HFF-Myc (cell line): Measurements from ENCODE around the gene TMEM52.

Experiments used
- DNase-seq: peaks from one replicate; pipeline ENCODE4 v3.0.0-alpha.2; 2011; ENCODE audit warnings: low read depth; ENCODE audit errors: extremely low read depth
- H3K4me3 ChIP-seq: replicated peaks from 2 replicates; pipeline ENCODE4 v1.5.1; 2011; ENCODE audit warnings: low read depth, mild to moderate bottlenecking, control low read depth, low read length
- TF ChIP-seq, protein P1 (sequence below): IDR thresholded peaks from 2 replicates; pipeline ENCODE4 v1.5.1; 2012; ENCODE audit warnings: mild to moderate bottlenecking, low read depth, low read length, control low read depth; ENCODE audit errors: missing control alignments

TMEM52 gene

DNA sequence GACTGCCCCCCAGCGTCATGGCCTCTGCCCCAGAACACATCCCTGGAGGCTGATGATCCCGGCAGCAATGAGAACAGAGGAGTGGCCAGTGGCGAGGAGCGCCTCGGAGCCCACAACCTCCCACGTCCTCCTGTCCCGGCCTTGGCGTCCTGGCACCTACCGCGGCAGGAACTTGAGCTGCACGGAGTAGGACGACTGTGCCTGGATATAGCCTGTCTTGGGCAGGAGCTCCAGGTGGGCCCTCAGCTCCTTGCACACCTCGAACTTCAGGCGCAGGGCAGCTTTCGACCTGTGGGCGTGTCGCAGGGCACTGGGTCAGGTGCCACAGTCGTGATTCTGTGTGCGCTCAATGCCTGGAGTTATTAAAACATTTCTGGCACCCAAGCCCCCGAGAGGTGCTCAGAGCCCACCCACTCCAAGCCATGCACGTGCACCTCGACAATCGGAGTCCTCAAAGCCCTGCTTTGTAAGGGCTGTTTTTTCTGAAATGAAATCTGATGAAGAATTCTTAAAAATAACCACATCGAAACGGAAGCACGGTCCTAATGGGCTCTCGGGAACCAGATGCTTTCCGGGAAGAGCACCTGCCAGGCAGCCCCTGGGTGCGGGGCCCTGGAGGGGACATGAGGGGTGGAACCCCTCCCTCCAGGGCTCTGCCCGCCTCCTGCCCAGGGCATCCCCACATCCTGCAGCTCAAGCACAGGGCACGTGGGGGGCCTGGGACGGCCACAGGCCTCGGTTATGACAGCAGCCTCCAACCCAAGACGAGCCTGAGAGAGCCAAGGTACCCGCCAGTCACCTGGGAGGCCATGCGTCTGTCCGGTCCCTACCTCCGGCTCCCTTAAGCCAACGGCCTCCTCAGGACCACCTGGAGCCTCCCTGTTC is 23.0 kb upstream of the TMEM52 start:
- DNase-seq = no peak
- no peak overlapping the region for H3K4me3 ChIP-seq
- TF ChIP-seq, protein P1, sequence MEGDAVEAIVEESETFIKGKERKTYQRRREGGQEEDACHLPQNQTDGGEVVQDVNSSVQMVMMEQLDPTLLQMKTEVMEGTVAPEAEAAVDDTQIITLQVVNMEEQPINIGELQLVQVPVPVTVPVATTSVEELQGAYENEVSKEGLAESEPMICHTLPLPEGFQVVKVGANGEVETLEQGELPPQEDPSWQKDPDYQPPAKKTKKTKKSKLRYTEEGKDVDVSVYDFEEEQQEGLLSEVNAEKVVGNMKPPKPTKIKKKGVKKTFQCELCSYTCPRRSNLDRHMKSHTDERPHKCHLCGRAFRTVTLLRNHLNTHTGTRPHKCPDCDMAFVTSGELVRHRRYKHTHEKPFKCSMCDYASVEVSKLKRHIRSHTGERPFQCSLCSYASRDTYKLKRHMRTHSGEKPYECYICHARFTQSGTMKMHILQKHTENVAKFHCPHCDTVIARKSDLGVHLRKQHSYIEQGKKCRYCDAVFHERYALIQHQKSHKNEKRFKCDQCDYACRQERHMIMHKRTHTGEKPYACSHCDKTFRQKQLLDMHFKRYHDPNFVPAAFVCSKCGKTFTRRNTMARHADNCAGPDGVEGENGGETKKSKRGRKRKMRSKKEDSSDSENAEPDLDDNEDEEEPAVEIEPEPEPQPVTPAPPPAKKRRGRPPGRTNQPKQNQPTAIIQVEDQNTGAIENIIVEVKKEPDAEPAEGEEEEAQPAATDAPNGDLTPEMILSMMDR = no peak

DNA sequence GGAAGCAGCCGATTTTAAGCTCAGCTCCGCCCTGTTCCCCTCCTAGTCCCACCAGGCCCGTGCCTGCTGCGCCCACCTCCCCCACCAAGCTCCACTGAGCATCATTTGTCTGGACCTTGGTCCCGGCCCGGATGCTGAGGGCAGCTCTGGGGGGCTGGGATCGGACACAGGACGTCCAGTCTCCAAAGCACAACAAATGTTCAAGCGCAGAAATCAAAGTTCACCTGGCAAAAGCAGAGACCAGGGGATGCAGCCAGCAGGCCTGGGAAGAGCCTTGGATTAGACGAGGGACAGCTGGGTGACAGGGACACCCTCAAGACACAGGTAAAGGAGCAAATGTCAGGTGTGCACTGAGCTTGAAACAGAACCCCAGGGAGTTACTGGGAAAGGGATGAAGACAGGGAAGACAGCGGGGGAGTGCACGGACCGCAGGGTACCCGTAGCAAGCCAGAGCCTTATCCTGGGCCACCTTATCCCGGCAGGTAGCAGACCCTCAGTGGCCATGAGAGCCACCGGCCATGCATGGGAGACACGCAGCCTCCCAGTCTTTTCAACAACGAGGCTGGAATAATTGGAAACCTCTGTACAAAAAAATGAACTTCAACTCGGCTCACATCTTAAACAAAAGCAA is 22.2 kb upstream of the TMEM52 start:
- no peak for DNase-seq
- no peak overlapping the region for H3K4me3 ChIP-seq
- TF ChIP-seq, protein P1 = no peak

DNA sequence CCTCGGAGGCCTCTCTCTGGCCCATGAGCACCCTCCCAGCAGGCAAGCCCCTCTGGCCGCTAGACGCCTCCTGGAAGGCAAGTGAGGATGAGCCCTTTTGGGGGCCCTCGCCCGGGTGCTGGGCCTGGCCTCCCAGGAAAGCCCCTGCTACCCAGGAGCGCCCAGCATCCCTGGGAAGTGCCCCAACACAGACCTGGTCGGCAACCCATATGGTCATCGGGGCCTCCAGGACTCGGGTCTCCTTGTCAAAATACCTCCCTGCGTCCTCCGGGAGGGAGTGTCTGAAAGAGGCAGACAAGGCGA is 21.0 kb upstream of the TMEM52 start:
- H3K4me3 ChIP-seq = no peak overlapping the region
- no peak for DNase-seq
- TF ChIP-seq, protein P1 = no peak

DNA sequence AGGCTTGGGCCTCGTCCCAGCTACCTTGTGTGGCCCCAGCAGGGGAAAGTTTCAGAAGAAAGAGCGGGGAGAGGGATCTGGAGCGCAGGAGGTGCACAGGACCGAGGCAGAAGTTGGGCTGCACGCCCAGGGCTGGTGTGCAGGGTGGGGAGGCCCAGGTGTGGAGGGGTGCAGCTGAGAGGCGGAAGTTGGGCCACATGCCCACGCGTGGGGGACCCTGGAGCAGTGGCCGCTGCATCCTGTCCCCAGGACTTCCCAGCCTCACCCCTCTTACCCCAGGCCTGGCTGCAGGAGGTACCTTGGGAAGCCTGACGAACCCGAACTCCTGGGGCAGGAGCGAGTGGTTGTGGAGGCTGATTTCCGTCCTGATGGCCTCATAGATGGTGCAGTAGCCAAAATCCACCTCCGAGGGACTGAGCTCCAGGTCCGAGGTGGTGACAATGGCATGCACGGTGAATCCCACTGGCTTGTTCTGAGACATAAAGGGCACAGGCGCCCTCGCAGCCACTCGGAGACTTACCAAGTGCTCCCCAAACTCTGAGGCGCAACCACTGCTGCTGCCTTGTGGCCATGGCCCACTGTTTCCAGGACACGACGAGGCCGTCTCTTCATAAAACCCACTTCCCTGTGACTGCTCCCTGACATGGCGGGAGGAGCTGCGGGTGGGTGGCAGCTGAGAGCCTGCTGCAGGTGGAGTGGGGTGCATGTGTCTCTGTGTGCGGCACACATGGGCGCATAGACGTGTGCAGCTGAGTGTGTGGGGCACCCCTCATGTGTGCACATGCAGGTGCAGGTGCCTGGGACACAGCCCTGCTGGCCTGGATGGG is 20.4 kb upstream of the TMEM52 start:
- DNase-seq = no peak
- TF ChIP-seq, protein P1 = no peak
- no peak overlapping the region for H3K4me3 ChIP-seq

DNA sequence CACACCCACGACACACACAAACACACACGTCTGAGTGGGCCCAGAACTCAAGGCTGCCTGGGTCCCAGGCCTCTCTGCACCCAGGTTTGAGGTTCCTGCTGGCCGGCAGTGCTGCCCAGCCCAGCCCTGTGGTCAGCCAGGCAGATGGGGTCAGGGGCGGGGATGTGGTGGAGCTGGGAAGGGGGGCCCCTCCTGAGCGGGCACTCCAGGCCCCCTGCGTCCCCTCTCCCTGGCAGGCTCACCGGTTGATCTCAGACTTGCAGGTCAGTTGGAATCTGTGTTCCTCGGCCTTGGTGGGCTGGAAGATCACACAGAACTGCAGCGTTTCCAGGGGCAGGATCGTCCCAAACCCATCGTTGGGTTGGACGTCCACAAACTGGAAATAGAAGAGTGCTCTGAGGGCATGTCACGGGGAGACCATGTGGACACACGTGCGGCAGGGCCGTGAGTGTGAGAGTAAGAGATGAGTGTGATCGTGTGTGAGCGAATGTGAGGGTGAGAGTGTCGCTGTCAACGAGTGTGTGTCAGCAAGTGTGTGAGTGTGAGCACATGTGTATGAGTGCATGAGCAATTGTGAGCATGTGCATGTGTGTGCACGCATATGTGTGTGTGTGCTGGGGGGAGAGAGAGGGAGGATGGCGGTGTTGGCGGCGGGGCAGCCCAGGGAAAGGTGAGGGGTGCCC is 19.7 kb upstream of the TMEM52 start:
- TF ChIP-seq, protein P1 = no peak
- DNase-seq = no peak
- H3K4me3 ChIP-seq = no peak overlapping the region

DNA sequence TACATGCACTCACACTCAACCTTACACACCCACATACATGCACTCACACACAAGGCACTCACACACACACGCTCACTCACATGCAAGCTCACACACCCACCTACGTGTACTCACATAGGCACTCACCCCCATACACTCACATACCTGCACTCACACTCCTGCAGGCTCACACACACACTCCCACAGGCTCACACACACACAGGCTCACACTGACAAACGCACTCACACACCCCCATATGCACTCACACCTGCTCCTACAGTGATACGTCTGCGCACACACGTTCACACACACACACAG is 19.1 kb upstream of the TMEM52 start:
- DNase-seq = no peak
- TF ChIP-seq, protein P1 = no peak
- H3K4me3 ChIP-seq = no peak overlapping the region
